Fibroblast of skin of right quadriceps (primary cell): Measurements from ENCODE around the gene MOB3A.
"Not testable (repeated sequence)": the region's sequence is repeated elsewhere in the genome, so short reads cannot be mapped to it uniquely, and the experiment has no call there.

Source experiments
- DNase-seq: peaks from one replicate; pipeline ENCODE4 v3.0.0-alpha.2; 2013

Gene MOB3A

GRCh38 chr19:2096034-2096479, at the start of gene MOB3A:
MOB3A (minus strand) TSS chr19:2096326; CDS start chr19:2078560, 17,766 bp downstream.
- peak; percentile 96 for DNase-seq

GRCh38 chr19:2145831-2146241, 49.7 kb upstream of the MOB3A start:
- DNase-seq = no peak

- no peak for DNase-seq
Measured at GRCh38 chr19:2144190-2144589, 48.1 kb upstream of the MOB3A start.

GRCh38 chr19:2142173-2142829, 46.2 kb upstream of the MOB3A start:
- DNase-seq = no peak

GRCh38 chr19:2140138-2140569, 44.0 kb upstream of the MOB3A start:
- DNase-seq = no peak

GRCh38 chr19:2139385-2140137, 43.4 kb upstream of the MOB3A start:
- no peak for DNase-seq

GRCh38 chr19:2138061-2138728, 42.1 kb upstream of the MOB3A start:
- DNase-seq = no peak

GRCh38 chr19:2136796-2137195, 40.7 kb upstream of the MOB3A start:
- no peak for DNase-seq

GRCh38 chr19:2135474-2136402, 39.6 kb upstream of the MOB3A start:
- no peak for DNase-seq

GRCh38 chr19:2132731-2133490, 36.8 kb upstream of the MOB3A start:
- DNase-seq = no peak

- no peak for DNase-seq
Measured at GRCh38 chr19:2132191-2132590, 36.1 kb upstream of the MOB3A start.

- DNase-seq = not testable (repeated sequence)
Measured at GRCh38 chr19:2131012-2131975, 35.2 kb upstream of the MOB3A start.

- no peak for DNase-seq
Measured at GRCh38 chr19:2129892-2130770, 34.0 kb upstream of the MOB3A start.

- DNase-seq = no peak
Measured at GRCh38 chr19:2129486-2129885, 33.4 kb upstream of the MOB3A start.

- DNase-seq = no peak
Measured at GRCh38 chr19:2129022-2129421, 32.9 kb upstream of the MOB3A start.

- DNase-seq = not testable (repeated sequence)
Measured at GRCh38 chr19:2128252-2128651, 32.1 kb upstream of the MOB3A start.

- no peak for DNase-seq
Measured at GRCh38 chr19:2127758-2128157, 31.6 kb upstream of the MOB3A start.

- DNase-seq = no peak
Measured at GRCh38 chr19:2126879-2127518, 30.9 kb upstream of the MOB3A start.
